Astrocyte (in vitro differentiated cells and primary cell): ENCODE results near the gene DIP2C. TPM values are rescaled to one million over a fixed set of nuclear protein-coding genes. Genes with fewer than 3 reads are reported as not detected.

ENCODE experiments used
- DNase-seq: peaks from one replicate; pipeline ENCODE4 v3.0.0-alpha.2; 2010; ENCODE audit warnings: low read depth
- FAIRE-seq: peaks from 2 replicates; lab custom pipeline; 2011; peaks lifted over from hg19 to GRCh38; lab: Jason Lieb, UNC
- H2AFZ ChIP-seq: 2 replicates; pipeline ENCODE4 v1.6.0; 2012; ENCODE audit warnings: low read depth, low read length, inconsistent platforms
- H3K27ac ChIP-seq: 2 replicates; pipeline ENCODE4 v1.5.1; 2011; ENCODE audit warnings: low read depth, low read length, inconsistent platforms
- H3K27me3 ChIP-seq: 2 replicates; pipeline ENCODE4 v1.6.0; 2011; ENCODE audit warnings: low read length, inconsistent platforms; ENCODE audit not compliant: insufficient read depth
- H3K36me3 ChIP-seq: 2 replicates; pipeline ENCODE4 v1.5.1; 2011; ENCODE audit warnings: low read length, inconsistent platforms; ENCODE audit not compliant: insufficient read depth
- H3K4me1 ChIP-seq: 2 replicates; pipeline ENCODE4 v1.5.1; 2011; ENCODE audit warnings: low read length, inconsistent platforms; ENCODE audit not compliant: insufficient read depth
- H3K4me2 ChIP-seq: 2 replicates; pipeline ENCODE4 v1.6.0; 2012; ENCODE audit warnings: low read length, inconsistent platforms
- H3K4me3 ChIP-seq: 2 replicates; pipeline ENCODE4 v1.5.1; 2011; ENCODE audit warnings: low read depth, mild to moderate bottlenecking, low read length, inconsistent platforms; ENCODE audit not compliant: insufficient read depth
- H3K79me2 ChIP-seq: 2 replicates; pipeline ENCODE4 v1.6.0; 2012; ENCODE audit warnings: mild to moderate bottlenecking, low read length, inconsistent platforms; ENCODE audit not compliant: insufficient read depth
- H3K9ac ChIP-seq: 2 replicates; pipeline ENCODE4 v1.6.0; 2012; ENCODE audit warnings: mild to moderate bottlenecking, low read length, inconsistent platforms
- H3K9me3 ChIP-seq: 2 replicates; pipeline ENCODE4 v1.5.1; 2012; ENCODE audit warnings: low read depth, mild to moderate bottlenecking, low read length, inconsistent platforms; ENCODE audit not compliant: insufficient read depth
- H4K20me1 ChIP-seq: 2 replicates; pipeline ENCODE4 v1.6.0; 2012; ENCODE audit warnings: low read length, inconsistent platforms; ENCODE audit not compliant: insufficient read depth
- H3K27ac Mint-ChIP-seq: one replicate; pipeline ENCODE4 v1.8.0; 2021; ENCODE audit warnings: mild to moderate bottlenecking, mixed read lengths; ENCODE audit not compliant: unreplicated experiment
- H3K27me3 Mint-ChIP-seq: one replicate; pipeline ENCODE4 v1.8.0; 2021; ENCODE audit warnings: low read depth, mixed read lengths; ENCODE audit not compliant: unreplicated experiment
- H3K36me3 Mint-ChIP-seq: one replicate; pipeline ENCODE4 v1.8.0; 2021; ENCODE audit warnings: low read depth, mixed read lengths; ENCODE audit not compliant: unreplicated experiment
- H3K4me1 Mint-ChIP-seq: one replicate; pipeline ENCODE4 v1.8.0; 2021; ENCODE audit warnings: low read depth, mixed read lengths; ENCODE audit not compliant: unreplicated experiment
- H3K4me3 Mint-ChIP-seq: one replicate; pipeline ENCODE4 v1.8.0; 2021; ENCODE audit warnings: mild to moderate bottlenecking, moderate library complexity, mixed read lengths; ENCODE audit not compliant: unreplicated experiment
- H3K9me3 Mint-ChIP-seq: one replicate; pipeline ENCODE4 v1.8.0; 2021; ENCODE audit warnings: mild to moderate bottlenecking, mixed read lengths; ENCODE audit not compliant: unreplicated experiment
- EZH2 ChIP-seq: IDR thresholded peaks from 2 replicates; pipeline ENCODE4 v1.6.1; 2012; ENCODE audit warnings: mild to moderate bottlenecking, low read length, inconsistent platforms; ENCODE audit not compliant: insufficient read depth
- total RNA-seq: library from RNA; stranded (reverse); gene quantifications from 2 replicates; pipeline ENCODE4 v1.2.1, GENCODE V29; 2021
- TF ChIP-seq, protein P1 (sequence below): IDR thresholded peaks from 2 replicates; pipeline ENCODE4 v1.5.1; 2011; ENCODE audit warnings: low read depth, mild to moderate bottlenecking, inconsistent platforms, low read length, moderate library complexity; ENCODE audit not compliant: insufficient read depth

Gene DIP2C
- total RNA-seq, 1 donor from 2014 or later, result 27.3 TPM

DNA sequence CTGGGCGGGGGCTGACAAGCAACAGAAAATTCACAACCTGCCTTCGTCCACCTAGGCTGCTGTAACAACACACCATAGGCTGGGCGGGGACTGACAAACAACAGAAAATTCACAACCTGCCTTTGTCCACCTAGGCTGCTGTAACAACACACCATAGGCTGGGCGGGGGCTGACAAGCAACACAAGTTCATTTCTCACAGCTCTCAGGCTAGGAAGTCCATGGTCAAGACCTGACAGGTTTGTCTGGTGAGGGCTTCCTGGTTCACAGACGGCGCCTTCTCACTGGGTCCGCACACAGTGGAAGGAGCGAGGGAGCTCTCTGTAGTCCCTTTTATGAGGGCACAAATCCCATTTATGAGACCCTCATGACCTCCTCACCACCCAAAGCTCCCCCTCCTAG is 52.2 kb downstream of the DIP2C start:
- H3K27me3 Mint-ChIP-seq, result no peaks in the 10 kb centered on the region
- no peak for FAIRE-seq
- no peak overlapping the region for H3K27ac Mint-ChIP-seq

DNA sequence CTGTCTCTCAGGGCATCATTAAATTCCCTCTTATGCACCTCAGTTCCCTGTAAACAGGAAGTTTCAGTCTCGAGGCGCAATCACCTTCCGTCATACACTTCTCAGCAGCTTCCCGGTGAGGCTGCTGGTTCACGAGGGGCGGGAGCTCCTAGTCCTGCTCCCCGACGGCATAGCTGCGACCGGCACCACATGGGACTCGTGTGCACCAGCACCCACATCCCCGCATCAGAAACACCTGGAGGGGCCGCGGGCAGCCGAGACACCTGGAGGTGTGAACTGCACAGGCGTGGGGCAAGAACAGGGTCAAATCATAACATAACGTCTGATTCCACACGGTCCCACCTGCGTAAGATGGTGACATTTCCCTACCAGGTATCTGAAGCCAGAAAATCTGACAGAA is 52.7 kb downstream of the DIP2C start:
- Mint-ChIP-seq H3K9me3 (peaks cover 2% of the 10 kb centered on the region), H3K27ac (no peak overlapping the region), H3K27me3 (no peaks in the 10 kb centered on the region), H3K4me1 (peaks cover 14% of the 10 kb centered on the region), H3K36me3 (peaks cover 2% of the 10 kb centered on the region), H3K4me3 (no peak overlapping the region)
- Histone ChIP-seq H3K4me3 (no peak overlapping the region), H3K27me3 (no peaks in the 10 kb centered on the region), H3K79me2 (peaks cover 95% of the 10 kb centered on the region), H3K36me3 (no peaks in the 10 kb centered on the region), H3K9ac (no peak overlapping the region), H4K20me1 (peaks cover 91% of the 10 kb centered on the region), H2AFZ (no peak overlapping the region), H3K4me1 (peaks cover 12% of the 10 kb centered on the region), H3K9me3 (no peaks in the 10 kb centered on the region), H3K4me2 (no peak overlapping the region), H3K27ac (no peak overlapping the region)
- TF ChIP-seq, protein P1, sequence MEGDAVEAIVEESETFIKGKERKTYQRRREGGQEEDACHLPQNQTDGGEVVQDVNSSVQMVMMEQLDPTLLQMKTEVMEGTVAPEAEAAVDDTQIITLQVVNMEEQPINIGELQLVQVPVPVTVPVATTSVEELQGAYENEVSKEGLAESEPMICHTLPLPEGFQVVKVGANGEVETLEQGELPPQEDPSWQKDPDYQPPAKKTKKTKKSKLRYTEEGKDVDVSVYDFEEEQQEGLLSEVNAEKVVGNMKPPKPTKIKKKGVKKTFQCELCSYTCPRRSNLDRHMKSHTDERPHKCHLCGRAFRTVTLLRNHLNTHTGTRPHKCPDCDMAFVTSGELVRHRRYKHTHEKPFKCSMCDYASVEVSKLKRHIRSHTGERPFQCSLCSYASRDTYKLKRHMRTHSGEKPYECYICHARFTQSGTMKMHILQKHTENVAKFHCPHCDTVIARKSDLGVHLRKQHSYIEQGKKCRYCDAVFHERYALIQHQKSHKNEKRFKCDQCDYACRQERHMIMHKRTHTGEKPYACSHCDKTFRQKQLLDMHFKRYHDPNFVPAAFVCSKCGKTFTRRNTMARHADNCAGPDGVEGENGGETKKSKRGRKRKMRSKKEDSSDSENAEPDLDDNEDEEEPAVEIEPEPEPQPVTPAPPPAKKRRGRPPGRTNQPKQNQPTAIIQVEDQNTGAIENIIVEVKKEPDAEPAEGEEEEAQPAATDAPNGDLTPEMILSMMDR, result no peak
- TF ChIP-seq EZH2, result no peak
- FAIRE-seq (no peak), DNase-seq (no peak)

More for the DNA sequence above, 52.2 kb downstream of the DIP2C start:
- H3K4me2 ChIP-seq, result no peak overlapping the region
- H3K27me3 ChIP-seq, result no peaks in the 10 kb centered on the region
- H3K79me2 ChIP-seq, result peaks cover 95% of the 10 kb centered on the region
- H3K27ac ChIP-seq, result no peak overlapping the region
- peaks cover 2% of the 10 kb centered on the region for H3K36me3 Mint-ChIP-seq
- H3K4me3 ChIP-seq, result no peak overlapping the region
- H4K20me1 ChIP-seq, result peaks cover 91% of the 10 kb centered on the region
- no peaks in the 10 kb centered on the region for H3K9me3 ChIP-seq
- no peak overlapping the region for H2AFZ ChIP-seq
- H3K4me1 ChIP-seq, result peaks cover 12% of the 10 kb centered on the region
- H3K9ac ChIP-seq, result no peak overlapping the region
- peaks cover 14% of the 10 kb centered on the region for H3K4me1 Mint-ChIP-seq
- no peak for DNase-seq
- H3K36me3 ChIP-seq, result no peaks in the 10 kb centered on the region
- H3K9me3 Mint-ChIP-seq, result peaks cover 2% of the 10 kb centered on the region
- TF ChIP-seq, protein P1, result no peak
- TF ChIP-seq EZH2, result no peak
- H3K4me3 Mint-ChIP-seq, result no peak overlapping the region

DNA sequence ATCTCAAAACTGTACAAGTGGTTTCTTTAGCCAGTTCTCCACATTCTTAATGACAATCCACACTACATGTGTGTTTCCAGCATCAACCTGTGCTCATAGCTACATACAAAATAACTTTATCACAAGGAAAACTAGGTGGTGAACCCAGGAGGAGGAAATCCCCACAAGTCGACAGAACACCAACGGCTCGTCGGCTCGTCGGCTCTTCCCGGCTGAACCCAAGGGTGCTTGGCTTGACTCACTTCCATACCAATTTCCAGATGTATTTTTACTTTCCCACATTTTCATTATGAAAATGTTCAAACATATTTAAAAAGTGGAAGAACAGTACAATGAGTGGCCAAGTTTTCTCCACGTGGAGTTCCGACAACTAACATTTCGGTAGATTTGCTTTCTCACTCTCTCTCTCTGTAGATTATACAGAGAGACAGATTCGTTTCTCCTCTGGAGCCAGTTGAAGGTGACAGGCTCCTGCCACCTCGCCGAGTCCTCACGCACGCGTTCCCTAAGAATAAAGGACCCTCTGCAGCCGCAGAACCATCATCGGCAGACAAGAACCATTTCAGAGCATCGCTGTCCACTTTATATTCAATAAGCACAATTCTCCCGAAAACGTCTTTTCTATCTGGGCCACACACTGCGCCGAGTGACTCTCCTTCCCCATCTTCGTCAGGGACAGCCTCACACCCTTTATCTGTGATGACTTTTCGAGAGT is 53.3 kb downstream of the DIP2C start:
- no peak for FAIRE-seq
- peaks cover 95% of the 10 kb centered on the region for H3K79me2 ChIP-seq
- peaks cover 89% of the 10 kb centered on the region for H4K20me1 ChIP-seq
- H3K9me3 ChIP-seq, result no peaks in the 10 kb centered on the region
- no peaks in the 10 kb centered on the region for H3K27me3 Mint-ChIP-seq
- H3K36me3 ChIP-seq, result no peaks in the 10 kb centered on the region
- H3K4me1 Mint-ChIP-seq, result peaks cover 14% of the 10 kb centered on the region
- no peak overlapping the region for H3K27ac ChIP-seq
- DNase-seq, result no peak
- H3K4me1 ChIP-seq, result peaks cover 12% of the 10 kb centered on the region
- no peak overlapping the region for H3K4me3 ChIP-seq
- peaks cover 2% of the 10 kb centered on the region for H3K36me3 Mint-ChIP-seq
- no peak overlapping the region for H3K4me2 ChIP-seq
- no peak overlapping the region for H2AFZ ChIP-seq
- peaks cover 2% of the 10 kb centered on the region for H3K9me3 Mint-ChIP-seq
- no peaks in the 10 kb centered on the region for H3K27me3 ChIP-seq
- H3K27ac Mint-ChIP-seq, result no peak overlapping the region
- TF ChIP-seq EZH2, result no peak
- TF ChIP-seq, protein P1, result no peak
- H3K4me3 Mint-ChIP-seq, result no peak overlapping the region
- no peak overlapping the region for H3K9ac ChIP-seq
